Endothelial cell of umbilical vein (primary cell): ENCODE measurements around the gene RIF1. TPM values are rescaled to one million over a fixed set of nuclear protein-coding genes. Genes with fewer than 3 reads are reported as not detected.

Experiments used
- BruUV-seq: library from RNA; stranded (reverse); fragments of 400-500 nt; replicated peaks from 2 replicates; lab custom pipeline; 2021; lab: Mats Ljungman, UMichigan
- CTCF ChIA-PET: fragments of 300-600, 350-600 bp; sonication (Branson Sonifier 250); formaldehyde crosslinking; loops from one replicate; lab custom pipeline; 2021; ENCODE audit warnings: antibody characterized with exemption, inconsistent platforms; lab: Charles Lee
- POLR2A ChIA-PET: fragments of 300-600, 350-600 bp; sonication (Branson Sonifier 250); formaldehyde crosslinking; loops from one replicate; lab custom pipeline; 2021; ENCODE audit warnings: antibody characterized with exemption, inconsistent platforms; lab: Charles Lee
- DNase-seq: peaks from one replicate; pipeline ENCODE4 v3.0.0-alpha.2; 2011; ENCODE audit warnings: low read depth, low spot score
- FAIRE-seq: peaks from 2 replicates; lab custom pipeline; 2011; peaks lifted over from hg19 to GRCh38; lab: Jason Lieb, UNC
- H2AFZ ChIP-seq: 2 replicates; pipeline ENCODE4 v1.6.0; 2012; ENCODE audit warnings: low read depth, low read length, control low read depth, inconsistent platforms
- H3K27ac ChIP-seq: 2 replicates; pipeline ENCODE4 v1.5.1; 2011; ENCODE audit warnings: low read depth, mild to moderate bottlenecking, control low read depth, low read length, moderate library complexity; ENCODE audit not compliant: insufficient read depth
- H3K27me3 ChIP-seq, 2 experiments: 2 replicates each; pipeline versions ENCODE4 v1.6.0 to v1.6.1; 2011; ENCODE audit warnings: low read length in 2 of 2, mixed read lengths in 1 of 2; ENCODE audit not compliant: control insufficient read depth in 2 of 2, insufficient read depth in 2 of 2
- H3K36me3 ChIP-seq, 2 experiments: 2 replicates in 1 of 2; 3 replicates in 1 of 2; pipeline ENCODE4 v1.5.1; 2011; ENCODE audit warnings: low read length in 2 of 2, mild to moderate bottlenecking in 1 of 2, moderate library complexity in 1 of 2; ENCODE audit not compliant: control insufficient read depth in 2 of 2, insufficient read depth in 2 of 2; ENCODE audit errors: extremely low read depth in 1 of 2
- H3K4me1 ChIP-seq: 3 replicates; pipeline ENCODE4 v1.5.1; 2011; ENCODE audit warnings: mild to moderate bottlenecking, low read length; ENCODE audit not compliant: control insufficient read depth, insufficient read depth; ENCODE audit errors: extremely low read depth
- H3K4me2 ChIP-seq: 2 replicates; pipeline ENCODE4 v1.6.1; 2011; ENCODE audit warnings: low read length, control low read depth, mixed read lengths; ENCODE audit not compliant: insufficient read depth
- H3K4me3 ChIP-seq, 3 experiments: fragments of 200-600 bp in 1 of 3; sonication (generic), shearing (Covaris generic) in 1 of 3; replicated peaks in 1 of 3; 2 replicates each; pipeline ENCODE4 v1.5.1; 2011 to 2016; ENCODE audit warnings: control low read depth in 3 of 3, low read length in 3 of 3, mild to moderate bottlenecking in 2 of 3, inconsistent platforms in 1 of 3, low read depth in 1 of 3, moderate library complexity in 1 of 3; ENCODE audit not compliant: insufficient read depth in 1 of 3
- H3K79me2 ChIP-seq: 2 replicates; pipeline ENCODE4 v1.6.0; 2012; ENCODE audit warnings: low read length, inconsistent platforms; ENCODE audit not compliant: control insufficient read depth, insufficient read depth
- H3K9ac ChIP-seq: replicated peaks from 2 replicates; pipeline ENCODE3; 2011; ENCODE audit warnings: low read length, control low read depth; ENCODE audit not compliant: insufficient read depth; ENCODE audit errors: extremely low read depth
- H3K9me1 ChIP-seq: replicated peaks from 3 replicates; pipeline ENCODE4 v1.6.0; 2011; ENCODE audit warnings: mild to moderate bottlenecking, low read length; ENCODE audit not compliant: control insufficient read depth, insufficient read depth; ENCODE audit errors: extremely low read depth
- H3K9me3 ChIP-seq: replicated peaks from 2 replicates; pipeline ENCODE4 v1.5.1; 2012; ENCODE audit warnings: low read length, inconsistent platforms; ENCODE audit not compliant: control insufficient read depth, insufficient read depth
- H4K20me1 ChIP-seq: replicated peaks from 2 replicates; pipeline ENCODE3; 2011; ENCODE audit warnings: mild to moderate bottlenecking, low read length; ENCODE audit not compliant: control insufficient read depth, insufficient read depth; ENCODE audit errors: extremely low read depth
- CTCF ChIP-seq, 2 donors: IDR thresholded peaks; 1 replicate in 1 of 2; 2 replicates in 1 of 2; pipeline ENCODE4 v1.5.1; 2011; ENCODE audit warnings: low read length in 2 of 2, mild to moderate bottlenecking in 2 of 2, moderate library complexity in 2 of 2, control low read depth in 1 of 2, inconsistent platforms in 1 of 2, low read depth in 1 of 2; ENCODE audit not compliant: insufficient read depth in 1 of 2; ENCODE audit errors: extremely low read depth in 1 of 2
- EZH2 ChIP-seq: IDR thresholded peaks from 2 replicates; pipeline ENCODE4 v1.6.1; 2012; ENCODE audit warnings: borderline replicate concordance, low read depth, mild to moderate bottlenecking, moderate library complexity, low read length, inconsistent platforms; ENCODE audit not compliant: severe bottlenecking
- FOS ChIP-seq: IDR thresholded peaks from 2 replicates; pipeline ENCODE4 v1.6.1; 2011; ENCODE audit warnings: mild to moderate bottlenecking, low read length, moderate library complexity, borderline replicate concordance; ENCODE audit not compliant: insufficient read depth
- GATA2 ChIP-seq: IDR thresholded peaks from 2 replicates; pipeline ENCODE4 v1.7.0; 2011; ENCODE audit warnings: low read depth, mild to moderate bottlenecking, moderate library complexity, mixed read lengths, low read length; ENCODE audit not compliant: insufficient read length, insufficient read depth
- JUN ChIP-seq: IDR thresholded peaks from 2 replicates; pipeline ENCODE4 v1.6.1; 2011; ENCODE audit warnings: borderline replicate concordance, low read depth; ENCODE audit not compliant: insufficient read length, insufficient read depth
- MAX ChIP-seq: IDR thresholded peaks from 2 replicates; pipeline ENCODE4 v1.6.1; 2011; ENCODE audit not compliant: insufficient read depth, insufficient read length
- MYC ChIP-seq: IDR thresholded peaks from one replicate; pipeline ENCODE4 v1.6.1; 2011; ENCODE audit warnings: mild to moderate bottlenecking, low read depth, low read length
- POLR2A ChIP-seq: IDR thresholded peaks from 2 replicates; pipeline ENCODE4 v1.6.1; 2012; ENCODE audit warnings: low read depth, mild to moderate bottlenecking, control low read depth, low read length
- POLR2AphosphoS5 ChIP-seq: IDR thresholded peaks from 2 replicates; pipeline ENCODE4 v1.6.1; 2012; ENCODE audit warnings: low read depth, mild to moderate bottlenecking, control low read depth, low read length, moderate library complexity; ENCODE audit not compliant: insufficient read depth
- dilution Hi-C: fragments of 300-500 bp; cut with MboI; formaldehyde crosslinking; loops from one replicate; pipeline ENCODE4 v1.15.0; 2019; ENCODE audit warnings: low sequenced_read_pairs; ENCODE audit not compliant: extremely low pct_ligation_motif_present
- intact Hi-C: fragments of 100-400 bp; cut with micrococcal nuclease; formaldehyde crosslinking; loops from one replicate; pipeline ENCODE4 v1.10.0; 2022
- polyA plus RNA-seq, 4 experiments: library from polyadenylated mRNA; depleted of rRNA in 3 of 4; stranded (reverse) in 3 of 4; unstranded in 1 of 4; fragments of >200 nt; gene quantifications; 2 replicates each; pipeline versions ENCODE4 v1.2.1 to v1.2.3, GENCODE V29; 2011 to 2012; ENCODE audit warnings: missing spikeins in 1 of 4
- total RNA-seq: library from RNA; stranded (reverse); gene quantifications from 2 replicates; pipeline ENCODE4 v1.2.3, GENCODE V29; 2021

Gene RIF1
- total and polyA plus RNA-seq, 2 donors (not counting 3 experiments of a cell fraction or from before 2014, with no cell fraction given), result 5.1 to 55.3 TPM

GRCh38 chr2:151522556-151522955 lies 112.9 kb downstream of the RIF1 start:
- no peak overlapping the region for H2AFZ ChIP-seq
- H3K4me2 ChIP-seq, result no peak overlapping the region
- no peak for TF ChIP-seq MYC
- TF ChIP-seq CTCF (IDR thresholded peaks at IDR 0.05; ENCODE audit: extremely low read depth in 1 of 2, insufficient read depth in 1 of 2, low read depth in 1 of 2, low read length in 2 of 2), result no peak
- TF ChIP-seq FOS, result no peak
- no peak for TF ChIP-seq POLR2A
- no peak for TF ChIP-seq JUN
- no peak for TF ChIP-seq EZH2
- no peak for TF ChIP-seq GATA2
- no peak for TF ChIP-seq POLR2AphosphoS5
- TF ChIP-seq MAX, result no peak
- DNase-seq (no peak), FAIRE-seq (no peak)
- no peaks in the 10 kb centered on the region for H3K4me1 ChIP-seq
- ChIA-PET POLR2A (no interaction called here), CTCF (no interaction called here)
- H4K20me1 ChIP-seq, result no peaks in the 10 kb centered on the region
- no peak overlapping the region for H3K9ac ChIP-seq
- no peaks in the 10 kb centered on the region for H3K36me3 ChIP-seq
- no TSS peak for BruUV-seq
- no peaks in the 10 kb centered on the region for H3K79me2 ChIP-seq
- dilution Hi-C loops, result no loop called here
- H3K9me1 ChIP-seq, result no peaks in the 10 kb centered on the region
- intact Hi-C loops, result no loop called here
- no peaks in the 10 kb centered on the region for H3K9me3 ChIP-seq
- no peak overlapping the region for H3K27ac ChIP-seq
- H3K27me3 ChIP-seq, result no peaks in the 10 kb centered on the region
- no peak overlapping the region for H3K4me3 ChIP-seq
